OCI-LY7 (cell line): ENCODE results near the gene SRP54. TPM values are rescaled to one million over a fixed set of nuclear protein-coding genes. Genes with fewer than 3 reads are reported as not detected.

Source experiments
- BruUV-seq: library from RNA; stranded (reverse); fragments of 400-500 nt; replicated peaks from 2 replicates; lab custom pipeline; 2021; lab: Mats Ljungman, UMichigan
- CTCF ChIA-PET: fragments of 300-600 bp; sonication (Branson Sonifier 250); formaldehyde crosslinking; loops from one replicate; lab custom pipeline; 2022; ENCODE audit warnings: antibody characterized with exemption; ENCODE audit not compliant: unreplicated experiment; lab: Charles Lee
- POLR2A ChIA-PET: fragments of 300-600 bp; sonication (Branson Sonifier 250); formaldehyde crosslinking; loops from one replicate; lab custom pipeline; 2022; ENCODE audit warnings: antibody characterized with exemption; lab: Charles Lee
- DNase-seq: peaks from one replicate; pipeline ENCODE4 v3.0.0-alpha.2; 2015; ENCODE audit warnings: low spot score
- H2AFZ ChIP-seq: fragments of 200-600 bp; sonication (generic), shearing (Covaris generic); 2 replicates; pipeline ENCODE4 v1.6.1; 2014; ENCODE audit warnings: mild to moderate bottlenecking, antibody characterized with exemption, low read length, moderate library complexity
- H3K27ac ChIP-seq: fragments of 200-600 bp; sonication (generic); 2 replicates; pipeline ENCODE4 v1.5.1; 2014; ENCODE audit warnings: mixed run types, low read depth, mild to moderate bottlenecking, moderate library complexity, low read length, inconsistent platforms; ENCODE audit not compliant: poor library complexity, severe bottlenecking
- H3K36me3 ChIP-seq: fragments of 200-600 bp; sonication (generic); 2 replicates; pipeline ENCODE4 v1.6.1; 2014; ENCODE audit warnings: mild to moderate bottlenecking, antibody characterized with exemption, low read length, moderate library complexity, mixed read lengths; ENCODE audit not compliant: insufficient read depth
- H3K4me1 ChIP-seq: fragments of 200-600 bp; sonication (generic); 2 replicates; pipeline ENCODE4 v1.5.1; 2014; ENCODE audit warnings: mild to moderate bottlenecking, low read length; ENCODE audit not compliant: insufficient read depth, poor library complexity, severe bottlenecking
- H3K4me2 ChIP-seq: fragments of 200-600 bp; sonication (generic); 2 replicates; pipeline ENCODE4 v1.6.1; 2014; ENCODE audit warnings: mild to moderate bottlenecking, low read length
- H3K4me3 ChIP-seq: fragments of 200-600 bp; sonication (generic); 2 replicates; pipeline ENCODE4 v1.5.1; 2014; ENCODE audit warnings: mild to moderate bottlenecking, low read depth, low read length; ENCODE audit not compliant: poor library complexity, severe bottlenecking
- H3K79me2 ChIP-seq: fragments of 200-600 bp; sonication (generic); 2 replicates; pipeline ENCODE4 v1.6.1; 2016; ENCODE audit warnings: low read depth, mild to moderate bottlenecking, low read length, moderate library complexity, mixed read lengths; ENCODE audit not compliant: insufficient read depth
- H3K9me2 ChIP-seq: fragments of 200-600 bp; sonication (generic); 2 replicates; pipeline ENCODE4 v1.6.1; 2016; ENCODE audit warnings: mild to moderate bottlenecking, low read length, mixed read lengths; ENCODE audit not compliant: insufficient read depth
- H3K9me3 ChIP-seq: fragments of 200-600 bp; sonication (generic); 2 replicates; pipeline ENCODE4 v1.6.1; 2014; ENCODE audit warnings: mild to moderate bottlenecking, mixed run types, low read length, mixed read lengths
- H4K20me1 ChIP-seq: fragments of 200-600 bp; sonication (generic); 2 replicates; pipeline ENCODE4 v1.6.1; 2014; ENCODE audit warnings: mild to moderate bottlenecking, antibody characterized with exemption, low read length, moderate library complexity, mixed read lengths; ENCODE audit not compliant: insufficient read depth
- CTCF ChIP-seq: fragments of 200-600 bp; sonication (generic); conservative IDR thresholded peaks from 2 replicates; pipeline ENCODE4 v1.5.1; 2014; ENCODE audit warnings: mild to moderate bottlenecking, antibody characterized with exemption, low read length, moderate library complexity, mixed read lengths
- EZH2phosphoT487 ChIP-seq: fragments of 200-600 bp; sonication (generic); IDR thresholded peaks from 2 replicates; pipeline ENCODE4 v1.6.1; 2018; ENCODE audit warnings: low read depth, borderline replicate concordance, mild to moderate bottlenecking, mixed run types, antibody characterized with exemption, low read length, moderate library complexity, mixed read lengths
- intact Hi-C: fragments of 100-400 bp; cut with micrococcal nuclease; formaldehyde crosslinking; loops from one replicate; pipeline ENCODE4 v1.10.0; 2022; ENCODE audit not compliant: unreplicated experiment
- total RNA-seq, 2 experiments: library from RNA; depleted of rRNA in 1 of 2; stranded (reverse); fragments of >200 nt in 1 of 2; shearing (Covaris generic) in 1 of 2; gene quantifications; 2 replicates each; pipeline ENCODE4 v1.2.3, GENCODE V29; 2014 to 2022

The SRP54 gene
- total RNA-seq, 2 experiments from 2014 or later, result 50.9 to 86.0 TPM

DNA sequence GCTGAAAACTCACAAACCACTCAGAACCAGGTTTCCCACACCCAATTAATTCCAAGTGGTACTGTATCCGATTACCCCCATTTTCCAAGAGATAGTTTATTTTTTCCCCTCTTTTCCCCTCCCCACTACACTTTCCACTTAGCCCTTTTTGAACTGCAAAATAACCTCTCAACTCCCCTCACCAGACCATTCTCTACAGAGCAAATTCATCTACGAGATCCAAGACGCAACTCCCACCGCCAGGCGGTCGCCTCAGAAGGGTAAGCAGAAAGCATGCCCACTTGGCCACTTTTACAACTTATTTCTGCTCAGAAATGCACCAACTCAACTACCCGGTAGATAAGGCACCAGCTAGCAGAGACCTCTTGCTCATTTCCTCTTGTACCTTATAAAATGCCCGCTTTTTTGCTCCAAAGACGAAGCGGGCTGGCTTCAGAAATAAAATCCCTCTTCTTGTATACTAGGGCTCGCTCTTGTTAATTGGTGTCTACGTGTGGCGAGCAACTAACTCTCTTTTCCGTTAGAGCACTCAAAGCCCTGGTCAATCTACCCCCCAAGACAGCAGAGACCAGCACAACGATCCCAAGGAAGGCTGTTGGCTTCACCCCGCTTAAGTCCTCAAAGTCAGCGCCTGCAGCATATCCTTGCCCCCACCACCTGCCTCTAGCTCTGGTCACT is 910 bp upstream of the SRP54 start:
- Histone ChIP-seq H3K27ac (peak overlapping the region; percentile 91), H3K4me1 (peaks cover 30% of the 10 kb centered on the region), H3K4me2 (peak overlapping the region; percentile 93), H3K79me2 (peaks cover 71% of the 10 kb centered on the region), H4K20me1 (0 out of 2 replicates have a peak, but pooled peaks cover 8% of the 10 kb centered on the region), H3K9me2 (no peaks in the 10 kb centered on the region), H3K36me3 (peaks cover 16% of the 10 kb centered on the region), H3K4me3 (peak overlapping the region; percentile 95), H3K9me3 (no peaks in the 10 kb centered on the region), H2AFZ (peak overlapping the region; percentile 83)
- peak; percentile 65 for DNase-seq
- ChIA-PET POLR2A (interaction anchor here (0.6 to 2.1 kb wide), 12 partner anchors 8 to 310 kb away, joined by 3 to 12 read pairs (median 6); partner anchors contain the start of genes CFL2, FAM177A1 and PSMA6), CTCF (interaction anchor here (0.7 to 1.5 kb wide), 2 partner anchors 18 to 64 kb away, joined by 3 read pairs; partner anchors contain the start of gene FAM177A1)
- intact Hi-C loops, result loop anchor here (1.0 to 5.0 kb wide), 7 partner anchors 64 to 420 kb away; partner anchors contain the start of genes CFL2, FAM177A1, NFKBIA and PRORP
- BruUV-seq, result no TSS peak
- TF ChIP-seq CTCF (no peak; the same call in 1 of the 2 replicates), EZH2phosphoT487 (no peak)

DNA sequence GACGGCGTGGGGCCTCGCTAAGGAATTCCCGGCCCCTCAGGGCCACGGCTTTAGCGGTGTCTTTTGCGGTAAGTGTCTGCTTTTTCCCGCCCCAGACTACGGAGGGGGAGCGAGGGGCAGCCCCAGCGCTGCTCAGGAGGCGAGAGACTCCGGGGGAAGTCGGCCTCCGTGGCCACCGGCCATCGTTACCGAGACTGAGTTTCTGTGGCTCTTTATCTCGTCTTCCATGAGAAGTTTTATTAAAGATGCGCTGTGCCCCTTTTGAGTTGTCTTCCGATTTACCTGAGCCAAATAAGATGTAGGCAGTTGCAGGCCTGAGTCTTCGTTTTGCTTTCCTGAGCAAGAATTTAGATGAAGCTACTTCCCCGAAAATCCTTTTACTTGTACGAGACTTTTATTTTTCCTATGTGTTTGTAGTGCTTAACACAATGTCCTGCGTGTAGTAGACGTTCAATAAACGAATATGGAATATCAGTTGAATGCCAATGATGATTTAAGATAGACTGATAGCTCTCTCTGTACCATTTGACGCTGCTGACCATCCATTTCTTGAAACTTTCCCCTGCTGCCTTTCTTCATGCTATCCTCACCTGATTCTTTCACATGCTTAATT is 462 bp downstream of the SRP54 start:
- H3K4me3 ChIP-seq, result peak overlapping the region; percentile 95
- ChIA-PET CTCF (no interaction called here), POLR2A (interaction anchor here (0.6 to 2.1 kb wide), 11 partner anchors 9 to 257 kb away, joined by 3 to 8 read pairs (median 5); partner anchors contain the start of gene FAM177A1)
- H3K27ac ChIP-seq, result peak overlapping the region; percentile 91
- TF ChIP-seq CTCF (no peak), EZH2phosphoT487 (no peak)
- H2AFZ ChIP-seq, result peak overlapping the region; percentile 83
- DNase-seq, result no peak
- no peaks in the 10 kb centered on the region for H3K9me3 ChIP-seq
- BruUV-seq, result TSS peak; percentile 81
- peaks cover 16% of the 10 kb centered on the region for H3K36me3 ChIP-seq
- peaks cover 85% of the 10 kb centered on the region for H3K79me2 ChIP-seq
- no peaks in the 10 kb centered on the region for H3K9me2 ChIP-seq
- intact Hi-C loops, result loop anchor here (5.0 kb wide), 4 partner anchors 271 to 419 kb away; partner anchors contain the start of genes CFL2, NFKBIA and PSMA6
- 0 out of 2 replicates have a peak, but pooled peaks cover 8% of the 10 kb centered on the region for H4K20me1 ChIP-seq
- H3K4me2 ChIP-seq, result peak overlapping the region; percentile 96
- peaks cover 30% of the 10 kb centered on the region for H3K4me1 ChIP-seq
